ENCODE data around the gene CFAP97. TPM values are rescaled to one million over a fixed set of nuclear protein-coding genes. Genes with fewer than 3 reads are reported as not detected.

CFAP97 gene
- polyA plus RNA-seq, 1 donor from 2014 or later = 29.8 TPM

GRCh38 chr4:185237175-185237574 lies 33.4 kb upstream of the CFAP97 start:
- Histone ChIP-seq H3K36me3 (ENCODE audit: insufficient read depth, low read length) (no peaks in the 10 kb centered on the region), H3K9me3 (ENCODE audit: low read length) (no peaks in the 10 kb centered on the region), H3F3A (ENCODE audit: insufficient read depth, low read length, poor library complexity, severe bottlenecking) (no peaks in the 10 kb centered on the region), H2AFZ (ENCODE audit: low read depth, low read length) (no peak overlapping the region), H4K20me1 (ENCODE audit: insufficient read depth) (no peaks in the 10 kb centered on the region), H3K9ac (ENCODE audit: low read length) (no peak overlapping the region), H3K4me3 (ENCODE audit: low read length) (no peak overlapping the region), H3K4me2 (ENCODE audit: low read length) (no peak overlapping the region), H3K79me2 (replicated peaks; ENCODE audit: insufficient read depth, low read length) (no peaks in the 10 kb centered on the region), H3K27me3 (ENCODE audit: insufficient read depth, low read depth, low read length) (no peaks in the 10 kb centered on the region), H3K27ac (ENCODE audit: low read length) (no peak overlapping the region), H3K9me2 (ENCODE audit: insufficient read depth, low read length) (no peaks in the 10 kb centered on the region)
- no peak for TF ChIP-seq TAF1 (IDR thresholded peaks at IDR 0.05; ENCODE audit: low read depth)
- TF ChIP-seq SMC3 (conservative IDR thresholded peaks at IDR 0.05; ENCODE audit: poor library complexity) = no peak
- TF ChIP-seq EP300 (conservative IDR thresholded peaks at IDR 0.05; ENCODE audit: poor library complexity, severe bottlenecking) = no peak
- no peak for TF ChIP-seq CTCF (IDR thresholded peaks at IDR 0.05; ENCODE audit: poor library complexity, severe bottlenecking)
- TF ChIP-seq MXI1 (conservative IDR thresholded peaks at IDR 0.05; ENCODE audit: poor library complexity, severe bottlenecking) = no peak

GRCh38 chr4:185235843-185236503 lies 32.2 kb upstream of the CFAP97 start:
- no peaks in the 10 kb centered on the region for H3F3A ChIP-seq (ENCODE audit: insufficient read depth, low read length, poor library complexity, severe bottlenecking)
- H3K9me2 ChIP-seq (ENCODE audit: insufficient read depth, low read length) = no peaks in the 10 kb centered on the region
- no peak overlapping the region for H3K27ac ChIP-seq (ENCODE audit: low read length)
- no peak overlapping the region for H2AFZ ChIP-seq (ENCODE audit: low read depth, low read length)
- TF ChIP-seq SMC3 (conservative IDR thresholded peaks at IDR 0.05; ENCODE audit: poor library complexity) (no peak), POLR2AphosphoS5 (IDR thresholded peaks at IDR 0.05) (no peak), MXI1 (conservative IDR thresholded peaks at IDR 0.05; ENCODE audit: poor library complexity, severe bottlenecking) (no peak), EP300 (conservative IDR thresholded peaks at IDR 0.05; ENCODE audit: poor library complexity, severe bottlenecking) (no peak), RAD21 (conservative IDR thresholded peaks at IDR 0.05) (no peak), TAF1 (IDR thresholded peaks at IDR 0.05; ENCODE audit: low read depth) (no peak), CTCF (IDR thresholded peaks at IDR 0.05; ENCODE audit: poor library complexity, severe bottlenecking) (no peak), REST (IDR thresholded peaks at IDR 0.05; ENCODE audit: borderline replicate concordance) (no peak), EZH2 (IDR thresholded peaks at IDR 0.05; ENCODE audit: borderline replicate concordance, insufficient read depth, low read length, poor library complexity, severe bottlenecking) (no peak)
- no peaks in the 10 kb centered on the region for H3K79me2 ChIP-seq (replicated peaks; ENCODE audit: insufficient read depth, low read length)
- H3K36me3 ChIP-seq (ENCODE audit: insufficient read depth, low read length) = no peaks in the 10 kb centered on the region
- no peak overlapping the region for H3K4me3 ChIP-seq (ENCODE audit: low read length)
- H3K9me3 ChIP-seq (ENCODE audit: low read length) = no peaks in the 10 kb centered on the region
- no peak overlapping the region for H3K4me2 ChIP-seq (ENCODE audit: low read length)
- no peaks in the 10 kb centered on the region for H4K20me1 ChIP-seq (ENCODE audit: insufficient read depth)
- H3K27me3 ChIP-seq (ENCODE audit: insufficient read depth, low read depth, low read length) = no peaks in the 10 kb centered on the region
- H3K9ac ChIP-seq (ENCODE audit: low read length) = no peak overlapping the region
